T-helper 1 cell treated with Interleukin-12 subunit alpha and Interleukin-12 subunit beta and Interleukin-4 antibody, amounts not matched to agents 30 ng/mL and 1 ng/mL, for 36 hours (primary cell): ENCODE results near the gene TKFC. TPM values are rescaled to one million over a fixed set of nuclear protein-coding genes. Genes with fewer than 3 reads are reported as not detected.

Source experiments
- intact Hi-C: fragments of 100-400 bp; cut with micrococcal nuclease; formaldehyde crosslinking; loops from one replicate; pipeline ENCODE4 v1.15.1; 2024
- total RNA-seq: library from RNA; stranded (reverse); gene quantifications from 2 replicates; pipeline ENCODE4 v1.2.3, GENCODE V29; 2022

The TKFC gene, protein sequence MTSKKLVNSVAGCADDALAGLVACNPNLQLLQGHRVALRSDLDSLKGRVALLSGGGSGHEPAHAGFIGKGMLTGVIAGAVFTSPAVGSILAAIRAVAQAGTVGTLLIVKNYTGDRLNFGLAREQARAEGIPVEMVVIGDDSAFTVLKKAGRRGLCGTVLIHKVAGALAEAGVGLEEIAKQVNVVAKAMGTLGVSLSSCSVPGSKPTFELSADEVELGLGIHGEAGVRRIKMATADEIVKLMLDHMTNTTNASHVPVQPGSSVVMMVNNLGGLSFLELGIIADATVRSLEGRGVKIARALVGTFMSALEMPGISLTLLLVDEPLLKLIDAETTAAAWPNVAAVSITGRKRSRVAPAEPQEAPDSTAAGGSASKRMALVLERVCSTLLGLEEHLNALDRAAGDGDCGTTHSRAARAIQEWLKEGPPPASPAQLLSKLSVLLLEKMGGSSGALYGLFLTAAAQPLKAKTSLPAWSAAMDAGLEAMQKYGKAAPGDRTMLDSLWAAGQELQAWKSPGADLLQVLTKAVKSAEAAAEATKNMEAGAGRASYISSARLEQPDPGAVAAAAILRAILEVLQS
- 32.6 and 33.3 TPM in 2 replicates for total RNA-seq

- intact Hi-C loops, result loop anchor here (1.0 to 10.0 kb wide), 9 partner anchors 39 to 1224 kb away; partner anchors contain the start of genes PRPF19, SDHAF2, SYT7 and TMEM109
These were observed at the start of gene TKFC, which contains the start of gene DDB1 for GRCh38 chr11:61332797-61333549. TSS of gene TKFC (plus strand) at chr11:61333228. CDS start at chr11:61334729, 1,501 bp downstream. TSS of gene DDB1 (minus strand) at chr11:61333105. CDS start at chr11:61332968, 137 bp downstream.

GRCh38 chr11:61283613-61284012 lies 49.4 kb upstream of the TKFC start:
- intact Hi-C loops, result no loop called here

DNA sequence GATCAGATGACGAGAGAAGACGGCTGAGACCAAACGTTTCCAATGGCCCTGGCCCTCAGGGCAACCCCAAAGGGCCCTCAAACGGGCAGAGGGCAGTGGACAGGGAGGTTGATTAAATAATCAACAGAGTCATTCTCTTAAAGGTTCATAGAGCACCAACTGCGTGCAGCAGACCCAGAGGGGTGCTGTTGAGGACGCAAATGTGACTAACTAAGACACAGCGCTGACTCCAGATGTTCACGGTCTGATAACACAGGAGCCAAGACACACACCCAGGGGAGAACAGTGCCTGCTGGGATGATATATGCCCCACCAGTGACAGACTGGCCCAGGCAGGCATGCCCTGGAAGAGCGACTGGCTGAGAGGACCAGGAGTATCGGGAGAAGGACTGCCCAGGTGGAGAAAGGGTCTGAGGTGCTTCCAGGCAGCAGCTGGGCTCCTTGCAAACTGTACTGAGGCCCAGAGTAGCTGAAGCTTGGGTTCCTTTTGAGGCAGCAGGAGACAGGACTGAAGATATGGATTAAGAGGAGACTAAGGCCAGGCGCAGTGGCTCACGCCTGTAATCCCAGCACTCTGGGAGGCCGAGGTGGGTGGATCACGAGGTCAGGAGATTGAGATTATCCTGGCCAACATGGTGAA lies 45.6 kb upstream of the TKFC start:
- intact Hi-C loops, result no loop called here

GRCh38 chr11:61290905-61291690 lies 41.9 kb upstream of the TKFC start:
- intact Hi-C loops, result loop anchor here (10.0 kb wide), 2 partner anchors 266 to 456 kb away; no protein-coding TSS in a partner anchor

DNA sequence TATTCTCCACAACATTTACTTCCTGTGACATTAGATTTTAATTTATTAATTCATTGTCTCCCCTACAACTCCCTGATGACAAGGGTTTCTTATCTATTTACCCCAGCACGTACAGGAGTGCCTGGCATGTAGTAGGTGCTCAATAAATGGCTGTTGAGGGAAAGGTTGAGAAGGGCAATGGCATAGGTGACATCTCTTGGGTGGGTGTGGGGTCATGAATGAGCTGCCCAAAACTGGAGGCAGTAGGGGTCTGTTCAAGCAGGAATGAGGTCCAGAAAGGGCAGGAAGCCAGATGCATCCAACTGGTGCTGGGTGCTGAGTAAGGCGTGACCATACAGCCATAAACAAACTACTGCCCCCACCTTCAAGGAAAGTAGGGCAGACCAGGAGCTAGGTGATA lies 40.7 kb upstream of the TKFC start:
- intact Hi-C loops, result loop anchor here (10.0 kb wide), 2 partner anchors 268 to 458 kb away; no protein-coding TSS in a partner anchor

DNA sequence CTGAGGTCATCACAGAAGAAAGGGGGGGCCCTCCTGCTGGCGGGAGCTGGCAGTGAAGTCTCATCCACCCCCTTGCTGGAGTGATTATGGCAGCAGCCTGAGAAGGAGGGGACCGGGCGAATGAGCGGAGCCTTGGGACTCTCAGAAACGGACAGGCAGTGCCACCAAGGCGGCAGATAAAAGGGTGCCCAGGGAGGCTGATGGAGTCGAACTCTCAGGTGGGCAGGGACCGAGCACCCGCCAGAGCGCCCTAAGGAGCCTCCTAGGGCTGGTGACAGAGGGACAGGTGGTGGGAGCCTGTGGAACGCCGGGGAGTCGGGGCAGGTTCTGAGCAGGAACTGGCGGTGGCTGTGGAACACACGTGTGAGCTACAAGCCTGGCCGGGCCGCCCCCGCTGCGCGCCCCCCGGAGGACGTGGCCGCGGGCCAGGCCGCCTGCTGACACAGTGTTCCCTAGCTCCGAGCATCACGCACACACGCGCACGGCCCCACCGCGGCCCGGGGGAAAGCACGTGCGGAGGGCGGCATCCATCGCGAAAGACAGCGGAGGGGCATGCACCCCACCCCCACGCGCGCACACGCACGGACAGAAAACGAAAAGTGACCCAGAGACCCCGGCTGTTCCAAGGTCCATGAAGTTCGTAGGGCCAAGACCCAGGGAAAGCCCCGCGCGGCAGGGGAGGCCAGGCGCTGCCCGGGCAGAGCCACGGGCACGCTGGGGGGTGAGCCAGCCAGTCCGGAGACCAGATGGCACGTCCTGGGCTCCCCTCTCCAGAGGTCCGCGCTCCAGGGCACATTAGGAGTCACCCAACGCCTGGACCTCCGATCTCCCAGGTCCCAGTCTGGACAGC lies 38.9 kb upstream of the TKFC start:
- intact Hi-C loops, result loop anchor here (1.0 to 10.0 kb wide), 6 partner anchors 23 to 459 kb away; partner anchors contain the start of genes DDB1, TKFC and VPS37C

DNA sequence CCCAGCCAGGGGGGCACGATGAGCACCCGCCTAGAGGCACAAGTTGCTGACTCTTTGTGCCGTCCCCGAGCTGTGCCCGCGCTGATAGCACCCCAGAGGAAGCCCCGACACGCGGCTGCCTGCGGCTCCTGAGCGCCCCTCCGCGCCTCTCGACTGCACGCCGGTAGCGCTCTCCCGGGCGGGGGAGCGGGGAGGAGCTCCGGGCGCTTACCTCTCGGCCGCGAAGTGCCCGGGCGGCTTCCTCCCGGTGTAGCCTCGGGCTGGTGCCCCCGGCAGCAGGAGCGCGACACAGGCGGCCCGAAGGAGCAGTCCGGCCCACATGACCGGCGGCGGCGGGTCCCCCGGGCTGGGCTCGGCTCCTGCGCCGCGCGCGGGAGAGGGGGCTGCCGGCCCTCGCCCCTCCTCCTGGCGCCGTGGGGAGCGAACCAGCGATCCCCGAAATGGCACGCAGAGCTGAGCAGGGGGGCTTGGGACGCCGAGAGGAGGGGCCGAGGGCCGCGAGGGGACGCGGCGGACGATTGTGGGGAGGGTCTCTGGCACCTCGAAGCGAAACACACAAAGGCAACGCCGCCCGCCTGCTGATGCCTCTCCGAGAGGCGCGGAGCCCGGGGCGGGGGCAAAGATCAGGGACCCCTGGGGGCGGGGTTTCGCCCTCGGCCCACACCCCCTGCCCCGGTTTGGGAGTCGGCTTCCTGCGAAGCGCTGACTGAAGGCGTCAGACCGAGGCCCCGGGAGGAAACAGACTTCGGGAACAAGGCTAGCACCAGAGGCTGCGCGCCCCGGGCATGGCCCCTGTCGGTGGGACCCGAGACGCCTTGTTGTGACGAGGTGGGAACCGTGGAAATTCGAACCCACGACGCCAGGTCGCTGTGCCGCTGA lies 38.1 kb upstream of the TKFC start, which contains the start of gene VWCE:
Gene VWCE, minus strand, starts transcription at position 600 of the 879 bp plus-strand sequence. Its CDS starts 279 bp downstream, at position 321.
- intact Hi-C loops, result loop anchor here (1.0 to 10.0 kb wide), 6 partner anchors 24 to 460 kb away; partner anchors contain the start of genes DDB1, TKFC and VPS37C

DNA sequence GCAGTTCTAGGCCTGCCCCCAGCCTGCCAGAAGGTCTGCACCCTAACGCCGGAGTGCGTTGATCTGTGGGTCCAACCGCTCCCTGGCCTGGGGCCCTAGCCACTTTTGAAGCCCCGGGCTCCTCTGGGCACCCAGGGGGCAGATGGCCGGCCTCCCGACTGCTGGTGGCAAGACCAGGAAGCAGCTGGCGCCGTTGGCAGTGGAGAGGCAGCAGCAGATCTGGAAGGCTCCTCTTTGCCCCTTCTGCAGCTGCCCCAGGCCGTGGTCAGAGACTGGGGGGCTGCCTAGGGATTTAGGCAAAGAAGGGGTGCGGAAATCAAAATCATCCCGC lies 37.5 kb upstream of the TKFC start:
- intact Hi-C loops, result loop anchor here (2.0 to 10.0 kb wide), 4 partner anchors 25 to 461 kb away; partner anchors contain the start of gene VPS37C

GRCh38 chr11:61297341-61297740 lies 35.7 kb upstream of the TKFC start:
- intact Hi-C loops, result loop anchor here (10.0 kb wide), 2 partner anchors 273 to 463 kb away; no protein-coding TSS in a partner anchor

GRCh38 chr11:61297746-61298145 lies 35.3 kb upstream of the TKFC start:
- intact Hi-C loops, result loop anchor here (10.0 kb wide), 2 partner anchors 273 to 463 kb away; no protein-coding TSS in a partner anchor

- intact Hi-C loops, result loop anchor here (10.0 kb wide), 2 partner anchors 274 to 464 kb away; no protein-coding TSS in a partner anchor
These were observed 34.3 kb upstream of the TKFC start for GRCh38 chr11:61298663-61299244.

DNA sequence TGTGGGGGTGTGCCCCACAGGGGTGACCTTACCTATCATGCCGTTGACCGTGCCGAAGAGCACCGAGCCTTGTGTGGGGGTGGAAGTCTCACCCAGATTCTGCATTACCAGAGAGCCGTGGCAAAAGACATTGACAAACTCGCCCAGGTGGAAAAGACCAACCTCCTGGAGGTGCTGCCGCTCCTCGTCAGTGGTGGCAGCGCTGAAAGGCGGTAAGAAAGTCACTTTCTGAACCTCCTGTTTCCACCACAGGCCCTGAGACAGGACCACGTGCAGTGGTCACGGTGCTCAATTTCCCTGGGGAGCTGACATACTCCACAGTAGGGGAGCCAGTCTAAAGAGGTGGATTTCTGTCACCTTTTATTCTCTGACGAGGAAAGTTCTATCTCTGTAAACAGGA lies 30.5 kb upstream of the TKFC start:
- intact Hi-C loops, result no loop called here

GRCh38 chr11:61303725-61304124 lies 29.3 kb upstream of the TKFC start:
- intact Hi-C loops, result no loop called here

DNA sequence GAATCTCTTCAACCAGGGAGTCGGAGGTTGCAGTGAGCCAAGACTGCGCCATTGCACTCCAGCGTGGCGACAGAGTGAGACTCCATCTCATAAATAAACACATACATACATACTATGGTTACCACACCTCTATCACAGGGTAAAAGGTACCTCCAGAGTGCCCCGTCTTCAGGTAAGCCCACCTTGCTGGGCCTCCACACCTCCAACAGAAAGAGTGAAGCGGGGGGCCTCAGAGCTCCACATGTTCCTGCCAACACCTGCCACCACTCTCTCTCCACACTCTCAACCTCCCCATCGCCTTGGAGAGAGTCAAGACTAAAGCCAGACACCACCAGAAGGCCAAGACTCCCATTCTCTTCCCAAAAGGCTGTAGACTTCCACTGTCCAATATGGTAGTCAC lies 27.6 kb upstream of the TKFC start:
- intact Hi-C loops, result no loop called here

- intact Hi-C loops, result no loop called here
These were observed 26.8 kb upstream of the TKFC start for GRCh38 chr11:61306221-61306620.

DNA sequence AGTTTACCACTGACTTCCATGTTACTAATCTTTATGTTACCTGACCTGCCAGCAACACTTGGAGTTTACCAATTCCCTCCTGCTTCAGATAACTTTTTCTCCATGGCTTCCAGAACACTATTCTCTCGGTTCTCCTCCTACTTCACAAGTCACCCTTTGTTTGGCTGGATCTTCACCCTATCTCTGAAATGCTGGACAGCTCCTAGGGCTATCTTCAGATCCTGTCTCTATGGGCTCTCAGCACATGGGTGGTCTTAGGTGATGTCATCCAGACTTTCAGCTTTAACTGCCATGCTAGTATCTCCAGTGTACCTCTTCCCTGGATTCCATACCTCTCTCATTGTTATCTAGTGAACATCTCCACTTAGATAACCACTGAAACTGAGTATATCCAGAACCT lies 25.7 kb upstream of the TKFC start:
- intact Hi-C loops, result no loop called here

DNA sequence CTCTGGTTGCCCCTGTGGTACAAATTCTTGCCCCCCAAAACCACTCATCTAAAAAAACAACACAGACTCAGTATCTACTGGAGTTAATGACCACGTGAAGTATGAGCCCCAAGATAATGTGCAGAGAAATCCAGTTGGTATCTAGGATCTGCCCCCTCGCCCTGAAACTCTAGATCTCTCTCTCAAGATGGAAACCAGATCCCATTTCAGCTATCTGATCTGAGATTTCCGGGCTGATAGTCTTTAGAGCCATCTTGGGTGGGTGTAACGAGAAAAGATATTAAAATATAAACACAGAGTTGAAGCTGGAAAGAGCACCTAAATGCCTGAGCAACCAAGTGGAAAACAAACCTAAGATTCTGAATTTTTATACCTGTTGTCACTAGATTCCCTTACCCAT lies 23.9 kb upstream of the TKFC start:
- intact Hi-C loops, result no loop called here
